GM21447 (cell line): ENCODE measurements around the gene PTX4.

ENCODE experiments used
- ATAC-seq: cut with Tn5 transposase; IDR thresholded peaks from one replicate; pipeline ENCODE4 v1.9.1; 2021; ENCODE audit not compliant: unreplicated experiment

Gene PTX4

DNA sequence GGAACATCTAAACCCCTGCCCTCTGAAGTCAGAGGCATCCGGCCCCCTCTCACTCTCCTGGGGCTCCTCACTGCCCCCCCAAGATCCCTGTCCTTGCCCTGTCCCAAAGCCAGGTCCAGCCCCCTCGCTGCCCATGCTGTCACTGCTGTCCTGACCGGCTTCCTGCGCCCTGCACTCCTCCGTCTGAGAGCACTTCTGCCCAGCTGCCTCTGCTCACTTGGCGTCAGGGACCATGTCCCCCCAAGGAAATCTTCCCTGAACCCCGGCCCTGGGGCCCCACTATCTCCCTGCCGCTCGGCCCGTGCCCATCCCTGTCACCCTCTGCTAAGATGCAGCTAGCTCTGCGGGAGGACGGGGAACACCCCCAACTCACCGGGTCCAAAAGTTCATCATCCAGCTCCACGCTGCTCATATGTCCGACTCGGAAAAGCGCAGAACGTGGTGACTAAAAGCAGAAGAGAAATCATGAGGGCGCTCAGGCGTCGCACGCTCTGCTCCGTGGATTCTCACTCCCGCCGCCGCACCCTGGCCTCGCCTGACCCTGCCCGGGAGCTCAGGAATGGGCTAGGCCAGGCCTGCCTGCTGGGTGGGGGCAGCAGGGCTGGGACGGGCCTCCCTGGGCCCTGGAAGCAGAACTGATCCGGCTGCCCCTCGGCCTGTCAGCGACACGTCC is 23.7 kb downstream of the PTX4 start:
- ATAC-seq: no peak

DNA sequence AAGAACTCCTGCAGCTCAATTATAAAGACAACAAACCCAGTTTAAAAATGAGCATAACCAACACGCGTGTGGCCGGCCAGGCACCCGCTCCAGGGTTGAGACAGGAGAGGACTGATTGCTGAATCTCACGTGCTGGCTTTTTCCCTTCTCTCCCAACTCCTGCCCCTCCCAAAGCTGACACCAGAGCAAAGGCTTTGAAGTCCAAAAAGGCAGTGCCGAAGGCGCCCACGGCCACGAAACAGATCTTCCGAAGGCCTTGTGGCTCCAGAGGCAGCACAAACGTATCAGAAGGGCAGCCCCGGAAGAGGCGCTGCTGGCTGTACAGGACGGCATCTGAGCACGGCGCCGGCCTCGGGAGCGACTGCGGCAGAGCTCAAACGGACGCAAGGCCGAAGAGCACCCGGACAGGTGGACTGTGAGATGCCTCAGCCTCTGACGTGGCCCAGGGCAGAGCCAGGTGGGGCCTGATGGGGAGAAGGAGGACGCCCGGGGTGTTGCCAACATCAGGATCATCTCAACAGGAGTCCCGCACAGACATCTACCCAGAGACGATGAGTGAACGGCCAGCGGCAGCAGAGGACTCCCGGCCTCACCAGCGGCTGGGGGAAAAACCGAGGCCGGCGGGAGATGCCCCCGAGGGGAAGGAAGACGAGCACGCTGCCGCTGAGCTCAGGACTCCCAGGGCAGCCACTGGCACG is 24.4 kb downstream of the PTX4 start:
- no peak for ATAC-seq

DNA sequence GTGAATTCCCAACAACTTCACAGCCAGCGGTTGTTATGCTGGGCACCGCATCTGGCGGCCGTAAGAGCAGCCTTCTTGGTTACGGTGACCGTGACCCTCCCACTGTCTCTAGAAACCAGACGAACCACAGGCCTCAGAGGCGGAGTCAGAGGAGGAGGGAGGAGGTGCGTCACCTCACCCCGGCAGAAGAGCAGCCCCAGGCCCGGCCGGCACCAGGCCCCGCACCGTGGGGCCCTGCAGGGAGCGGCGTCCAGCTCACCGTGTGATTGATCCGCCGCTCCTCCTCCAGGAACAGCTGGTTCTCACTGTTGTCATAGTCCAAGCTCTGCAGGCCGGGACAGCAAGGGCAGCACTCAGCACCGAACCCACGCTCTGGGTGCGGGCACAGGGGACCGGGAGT is 27.6 kb downstream of the PTX4 start:
- ATAC-seq: no peak

DNA sequence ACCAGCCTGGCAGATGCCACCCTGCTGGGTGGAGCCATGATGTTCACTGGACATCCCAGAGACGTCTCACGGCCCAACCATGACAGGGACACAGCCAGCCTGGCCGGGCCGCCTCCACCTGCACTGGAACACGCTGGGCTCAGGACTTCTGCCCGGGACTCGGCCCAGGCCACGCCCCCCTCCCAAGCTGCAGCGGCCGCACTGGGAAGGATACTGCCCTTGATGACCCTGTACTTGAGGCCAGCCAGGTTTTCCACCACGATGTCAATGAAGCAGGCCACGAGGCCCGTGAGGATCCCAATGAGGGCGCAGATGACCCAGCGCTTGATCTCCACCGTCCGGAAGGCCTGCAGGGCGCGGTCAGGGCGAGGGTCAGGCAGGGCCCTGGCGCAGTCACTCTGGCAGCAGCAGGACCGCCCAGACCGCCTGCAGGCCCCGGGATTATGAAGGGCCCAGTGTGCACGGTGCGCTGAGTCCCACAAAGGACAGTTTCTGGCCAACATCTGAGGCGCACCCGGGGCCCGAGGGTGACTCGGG is 28.1 kb downstream of the PTX4 start:
- no peak for ATAC-seq

DNA sequence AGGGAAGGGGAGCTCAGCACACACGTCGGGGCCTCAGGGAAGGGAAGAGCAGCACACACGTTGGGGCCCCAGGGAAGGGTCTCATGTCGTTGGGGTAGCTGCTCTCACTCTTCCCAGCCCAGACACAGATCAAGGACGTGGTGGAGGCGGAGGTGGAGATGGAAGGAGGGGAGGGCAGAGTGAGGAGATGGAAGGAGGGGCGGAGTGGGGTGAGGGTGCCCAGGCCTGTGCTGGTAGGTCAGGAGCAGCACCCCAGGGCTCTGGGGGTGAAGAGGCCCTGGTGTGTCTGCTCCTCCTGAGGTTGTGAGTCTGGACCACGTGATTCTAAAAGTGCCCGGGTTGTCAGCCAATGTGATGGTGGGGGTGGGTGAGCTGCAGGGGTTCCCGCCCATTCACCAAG is 28.8 kb downstream of the PTX4 start:
- ATAC-seq: no peak

DNA sequence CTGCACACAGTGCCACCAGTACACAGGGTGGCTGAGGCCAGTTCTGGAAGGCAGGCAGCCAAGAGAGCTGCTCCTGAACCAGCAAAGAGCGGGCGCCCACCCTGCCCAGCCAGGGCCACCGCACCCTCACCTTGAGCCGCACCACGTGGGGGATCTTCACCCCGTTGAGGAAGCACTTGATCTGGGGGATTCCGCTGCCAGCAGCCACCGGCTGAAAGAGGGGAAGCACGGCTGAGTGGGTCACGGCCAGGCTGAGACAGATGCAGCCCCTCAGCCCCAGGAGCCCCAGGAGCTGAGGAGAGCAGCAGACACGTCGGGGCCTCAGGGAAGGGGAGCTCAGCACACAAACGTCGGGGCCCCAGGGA is 29.8 kb downstream of the PTX4 start:
- ATAC-seq: no peak

DNA sequence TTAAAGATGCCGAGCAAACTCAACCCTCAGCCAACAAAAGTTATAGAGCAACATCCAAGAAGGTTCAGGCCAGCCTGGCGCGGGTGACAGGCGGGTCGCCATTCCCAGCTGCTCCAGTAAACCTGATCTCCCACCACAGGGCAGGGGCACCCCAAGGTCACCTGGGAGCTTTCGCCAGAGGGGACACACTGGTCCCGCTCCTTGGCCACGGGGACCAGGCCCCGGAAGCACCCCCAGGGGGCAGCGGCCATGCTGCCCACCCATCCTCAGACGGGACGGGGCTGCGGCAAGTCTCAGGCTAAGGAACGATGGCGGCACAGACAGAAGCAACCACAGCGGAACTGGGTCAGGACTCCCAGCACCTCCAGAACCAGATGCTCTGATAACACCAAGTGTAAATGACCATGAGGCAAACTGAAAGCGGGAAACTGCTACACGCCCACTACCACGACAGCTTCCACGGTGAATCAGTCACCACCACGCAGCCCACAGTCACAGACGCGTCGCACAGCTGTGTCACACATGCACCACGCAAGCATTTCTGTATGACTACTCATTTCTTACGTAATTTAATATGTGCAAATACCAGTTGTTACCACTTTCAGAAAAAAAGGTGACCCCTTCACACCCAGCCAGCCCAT is 30.3 kb downstream of the PTX4 start:
- ATAC-seq: no peak

DNA sequence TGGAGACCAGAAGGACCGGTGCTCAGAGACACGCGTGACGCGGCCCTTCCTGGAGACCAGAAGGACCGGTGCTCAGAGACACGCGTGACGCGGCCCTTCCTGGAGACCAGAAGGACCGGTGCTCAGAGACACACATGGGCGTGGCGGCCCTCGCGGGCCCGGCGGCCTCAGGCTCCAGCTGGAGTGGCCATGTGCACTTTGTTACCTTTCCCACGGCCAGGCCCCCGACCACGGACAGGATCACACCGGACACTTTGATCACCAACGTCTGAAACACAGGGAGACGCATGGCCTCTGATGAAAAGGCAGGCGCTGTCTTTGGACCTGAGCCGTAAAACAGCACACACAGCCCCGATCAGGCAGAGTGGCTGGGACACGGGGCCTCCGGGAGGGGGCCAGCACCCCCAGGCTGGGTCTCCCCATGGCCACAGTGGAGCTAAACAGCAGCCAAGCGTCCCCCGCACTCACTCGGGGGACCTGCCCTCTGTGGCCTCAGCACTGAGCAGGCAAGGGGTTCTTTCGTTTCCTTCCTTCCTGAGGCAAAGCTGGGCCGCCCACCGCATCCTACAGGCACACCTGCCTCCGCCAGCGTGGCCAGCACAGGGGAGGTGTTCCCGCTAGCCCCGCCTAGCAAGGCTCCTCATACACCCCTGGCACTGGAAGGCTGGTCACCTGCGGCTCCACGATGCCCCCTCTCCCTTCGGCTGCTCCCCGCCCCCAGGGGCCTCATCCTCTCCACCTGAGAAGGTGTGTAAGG is 31.1 kb downstream of the PTX4 start:
- ATAC-seq: no peak

DNA sequence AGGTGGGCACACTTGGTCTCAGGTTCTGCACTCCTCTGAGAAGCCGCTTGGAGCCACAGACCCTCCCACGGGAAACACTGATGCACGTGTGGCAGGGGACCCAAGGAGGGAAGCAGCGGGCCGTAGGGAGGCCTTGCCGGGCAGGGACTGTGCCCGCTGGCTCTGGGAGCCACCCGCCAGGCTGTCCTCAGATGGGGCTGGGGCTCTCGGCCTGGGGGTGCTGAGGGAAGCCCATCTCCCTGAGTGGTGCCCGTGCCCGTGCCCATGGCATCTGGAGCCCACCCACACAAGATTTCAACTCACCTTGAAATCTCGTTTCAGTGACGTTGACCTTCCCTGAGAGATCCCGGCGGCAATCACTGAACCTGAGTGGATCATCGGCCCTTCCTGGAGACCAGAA is 31.8 kb downstream of the PTX4 start:
- no peak for ATAC-seq

DNA sequence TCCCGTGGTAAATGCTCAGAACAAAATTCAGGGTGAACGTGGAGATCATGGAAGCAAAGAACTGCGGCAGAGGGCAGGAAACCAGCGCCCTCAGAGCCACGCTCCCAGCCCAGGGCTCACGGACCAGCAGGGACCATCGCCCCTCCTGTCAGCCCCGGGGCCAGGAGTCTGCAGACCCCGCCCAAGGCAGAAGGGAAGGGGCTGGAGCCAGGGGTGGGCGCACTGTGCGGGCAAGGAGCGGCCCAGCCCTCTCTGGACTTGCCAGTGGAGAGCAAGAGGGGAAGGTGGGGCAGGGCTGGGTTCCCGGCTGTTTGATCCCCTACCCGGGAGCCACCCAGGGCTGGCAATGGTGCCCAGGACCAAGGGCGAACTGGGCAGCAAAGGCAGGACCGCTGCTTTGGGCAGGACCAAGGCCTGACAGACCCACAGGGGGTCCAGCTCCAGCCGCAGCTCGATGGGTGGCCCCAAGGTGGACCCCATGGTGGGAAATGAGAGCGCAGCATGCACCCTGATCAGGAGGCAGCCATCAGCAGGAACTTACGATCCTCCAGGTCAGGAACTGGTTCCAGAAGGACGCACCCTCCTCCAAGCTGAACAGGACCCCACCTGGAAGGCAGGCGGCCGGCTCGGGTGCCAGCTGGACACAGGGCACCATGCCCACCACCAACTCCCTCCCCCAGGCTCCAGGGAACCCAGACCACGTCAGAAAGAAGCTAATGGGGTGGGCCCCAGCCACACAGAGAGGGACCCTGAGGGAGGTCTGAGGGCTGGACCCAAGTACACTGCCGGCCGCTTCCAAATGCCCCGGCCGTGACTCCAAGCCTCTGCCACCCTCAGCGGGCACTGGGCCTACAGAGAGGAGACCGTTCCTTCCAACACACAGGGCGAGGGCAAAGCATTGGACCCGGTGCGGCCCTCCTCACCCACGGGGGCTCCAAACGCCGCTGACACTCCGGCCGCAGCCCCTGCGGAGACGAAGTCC is 33.3 kb downstream of the PTX4 start:
- ATAC-seq: no peak

DNA sequence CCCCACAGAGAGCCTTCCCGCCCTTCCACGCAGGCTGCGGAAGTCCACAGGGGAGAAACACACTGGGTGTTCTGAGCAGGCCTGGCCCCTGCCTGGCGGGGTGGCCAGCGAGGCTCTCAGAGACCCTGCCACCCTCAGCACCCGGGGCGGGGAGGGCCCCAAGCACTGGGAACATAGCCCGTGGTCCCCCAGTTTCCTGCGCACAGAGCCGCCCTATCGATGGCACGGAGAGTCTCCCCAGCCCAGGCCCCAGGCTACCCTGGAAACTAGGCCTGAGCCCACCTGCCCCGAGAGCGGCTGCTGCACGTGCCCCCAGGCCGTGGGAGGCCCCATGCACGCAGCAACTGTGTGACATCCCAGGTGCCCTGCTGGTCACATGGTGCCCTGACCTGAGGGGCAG is 34.2 kb downstream of the PTX4 start:
- ATAC-seq: no peak

DNA sequence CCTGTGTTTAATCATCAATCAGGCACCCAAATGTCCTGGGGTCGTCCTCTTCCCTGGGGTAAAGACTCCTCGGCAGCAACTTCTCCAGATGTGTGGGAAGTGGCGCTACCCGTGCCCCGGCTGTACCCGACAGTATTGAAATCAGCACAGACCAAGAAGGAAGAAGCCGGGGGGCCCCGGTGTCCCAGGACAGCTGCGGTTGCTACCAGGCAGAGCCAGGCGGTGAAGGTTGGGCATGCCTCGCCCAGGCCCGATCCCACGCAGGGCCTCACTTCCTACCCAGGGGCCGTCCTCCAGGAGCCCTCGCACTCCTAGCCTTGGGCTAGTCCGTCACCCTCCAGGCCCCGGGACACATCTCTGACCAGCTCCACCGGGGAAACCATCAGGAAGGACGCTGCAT is 35.4 kb downstream of the PTX4 start:
- ATAC-seq: no peak

DNA sequence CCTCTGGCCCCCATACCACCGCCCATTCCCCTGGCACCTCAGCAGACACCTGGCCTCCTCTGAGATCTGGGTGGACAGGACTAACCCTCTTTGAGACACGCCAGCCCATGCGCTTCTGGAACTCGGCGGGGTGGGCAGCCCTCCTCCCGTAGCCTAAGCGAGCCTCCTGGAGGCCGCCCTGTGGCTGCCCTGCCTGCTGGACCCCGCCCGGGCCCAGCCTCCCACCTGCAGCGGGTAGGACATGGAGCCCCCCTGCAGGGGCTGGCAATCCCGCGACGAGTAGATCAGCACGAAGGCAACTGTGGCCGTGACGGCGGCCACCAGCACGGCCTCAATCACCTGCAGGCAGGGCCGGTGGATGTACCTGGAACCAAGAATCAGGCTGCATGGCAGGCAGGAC is 36.2 kb downstream of the PTX4 start:
- ATAC-seq: no peak

DNA sequence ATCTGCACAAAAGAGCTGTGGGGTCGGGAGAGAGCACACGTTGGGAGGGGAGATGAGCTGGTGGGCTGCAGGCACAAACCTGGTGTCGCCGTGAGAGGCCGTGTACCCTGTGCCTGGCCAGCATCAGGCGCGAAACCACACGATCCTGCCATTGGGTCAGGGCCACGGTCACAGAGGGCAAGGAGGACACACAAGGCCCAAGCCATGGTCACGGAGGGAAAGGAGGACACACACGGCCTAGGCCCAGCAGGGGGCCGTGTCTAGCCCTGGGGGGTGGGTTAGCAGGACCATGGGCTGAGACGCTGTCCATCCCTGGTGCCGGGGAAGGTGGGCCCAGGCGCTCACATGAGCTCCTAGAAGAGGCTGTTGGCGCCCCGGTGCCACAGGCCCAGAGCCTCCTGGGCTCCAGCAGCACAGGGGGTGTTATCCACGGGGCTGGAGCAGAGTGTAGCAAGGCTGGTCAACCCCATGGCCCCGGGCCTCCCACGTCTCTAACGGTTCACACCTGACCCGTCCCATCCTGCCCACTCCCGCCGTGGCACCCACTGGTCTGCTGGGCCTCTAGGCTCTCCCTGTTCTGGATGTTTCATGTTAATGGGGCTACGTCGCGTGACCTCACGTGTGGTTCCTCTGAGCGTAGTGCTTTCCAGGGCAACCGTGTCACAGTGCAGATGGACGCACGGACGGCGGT is 36.9 kb downstream of the PTX4 start:
- no peak for ATAC-seq

DNA sequence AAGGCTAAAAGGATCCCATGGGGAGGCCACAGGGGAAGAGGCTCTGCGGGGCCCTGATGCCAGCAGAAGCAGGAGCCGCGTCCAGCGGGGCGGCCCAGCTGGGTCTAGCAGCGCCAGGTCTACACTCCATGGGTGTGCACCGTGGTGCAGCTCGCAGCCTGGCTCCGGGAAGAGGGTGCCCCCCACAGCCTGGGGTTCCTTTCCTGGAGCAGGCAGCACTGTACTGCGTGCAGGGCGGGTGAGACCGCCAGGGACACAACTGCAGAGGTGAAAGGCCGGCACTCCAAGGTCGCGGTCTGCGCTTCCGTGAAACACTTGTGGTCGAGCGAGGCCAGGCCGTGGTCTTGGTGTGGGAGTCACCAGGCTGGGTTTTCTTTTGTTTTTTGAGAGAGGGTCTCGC is 37.9 kb downstream of the PTX4 start:
- ATAC-seq: no peak

DNA sequence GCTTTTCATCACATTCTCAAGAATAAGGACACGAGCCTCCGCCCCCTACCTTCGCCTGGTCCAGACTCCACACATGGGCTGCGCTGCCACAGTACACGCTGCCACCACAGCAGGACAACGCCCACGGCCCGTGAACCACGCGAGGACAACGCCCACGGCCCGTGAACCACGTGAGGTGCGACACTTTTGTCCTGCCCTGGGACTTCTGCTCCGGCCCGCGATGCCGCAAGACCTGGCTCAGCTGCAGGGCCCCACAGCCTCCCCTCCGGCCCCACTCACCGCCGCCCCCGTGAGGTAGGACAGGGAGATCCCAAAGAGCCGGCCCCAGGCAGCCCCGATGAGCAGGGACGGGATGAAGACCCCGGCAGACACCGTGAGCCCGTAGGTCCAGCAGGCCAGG is 38.5 kb downstream of the PTX4 start:
- ATAC-seq: no peak

DNA sequence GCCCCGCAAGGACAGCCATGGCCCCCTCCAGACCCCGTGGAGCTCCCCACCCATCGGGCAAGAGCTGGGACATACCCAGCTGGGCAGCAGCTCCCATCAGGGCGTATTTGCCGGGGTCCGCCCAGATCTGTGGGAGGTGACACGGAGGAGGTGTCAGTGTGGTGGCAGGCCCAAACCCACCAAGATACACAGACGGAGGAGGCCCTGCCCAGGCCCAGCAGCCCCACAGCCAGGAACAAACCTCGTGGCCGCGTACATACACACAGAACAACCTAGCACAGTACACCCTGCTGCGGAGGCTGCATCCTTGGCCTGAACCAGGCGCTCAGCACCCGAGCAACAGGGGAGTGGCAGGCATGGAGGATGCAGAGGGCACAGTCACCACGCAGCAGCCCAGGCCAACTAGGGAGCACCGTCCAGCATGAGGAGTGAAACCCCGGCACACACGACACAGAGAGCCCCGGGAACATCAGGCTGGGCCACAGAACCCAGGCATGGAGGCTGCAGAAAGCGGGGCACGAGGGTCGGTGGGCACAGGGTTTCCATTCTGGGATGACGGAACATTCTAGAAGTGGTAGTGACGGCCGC is 39.4 kb downstream of the PTX4 start:
- no peak for ATAC-seq

DNA sequence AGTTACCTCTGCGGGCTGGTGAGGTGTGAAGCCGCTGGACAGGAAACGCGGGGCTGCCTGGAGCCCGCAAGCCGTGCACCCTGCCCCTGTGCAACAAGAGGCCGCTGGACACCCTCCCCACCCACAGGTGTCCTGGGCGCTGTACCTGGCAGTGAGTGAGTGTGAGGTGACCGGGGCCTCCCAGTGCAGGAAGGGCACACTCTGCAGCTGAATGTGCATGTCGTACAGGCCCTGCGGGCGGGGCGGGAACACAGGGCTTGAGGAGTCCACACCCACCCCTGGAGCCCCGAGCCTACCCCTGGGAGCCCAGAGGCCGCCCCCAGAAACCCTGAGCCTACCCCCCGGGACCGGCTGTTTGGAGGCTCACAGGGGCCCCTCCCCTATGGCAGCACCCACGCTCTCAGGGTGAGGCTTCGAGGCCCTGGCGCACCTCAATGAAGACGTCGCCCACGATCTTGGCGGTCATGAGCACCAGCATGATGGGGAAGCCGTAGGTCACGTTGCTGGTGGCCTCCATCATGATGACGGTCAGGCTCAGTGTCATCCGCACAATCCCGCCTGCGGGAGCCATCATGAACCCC is 40.1 kb downstream of the PTX4 start:
- ATAC-seq: no peak

DNA sequence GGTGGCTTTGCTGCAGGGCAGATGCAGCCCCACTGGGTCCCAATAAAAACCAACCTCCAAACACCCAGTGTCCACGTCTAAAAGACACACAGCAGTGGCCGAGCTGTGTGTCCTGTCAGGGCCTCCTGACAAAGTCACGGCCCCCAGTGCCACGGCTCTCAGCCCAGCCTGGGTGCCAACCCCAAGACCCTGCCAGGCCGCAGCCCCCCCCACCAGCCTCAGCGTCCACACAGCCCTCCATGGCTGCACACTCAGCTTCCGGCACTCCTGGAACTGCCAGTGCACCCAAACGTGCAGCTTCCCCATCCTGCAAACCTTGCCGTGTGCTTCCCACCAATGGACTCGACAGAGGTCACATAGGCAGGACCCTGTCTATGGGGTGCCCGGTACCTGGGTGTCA is 40.8 kb downstream of the PTX4 start:
- ATAC-seq: no peak
